Measurements from ENCODE around the gene PLK1.

GRCh38 chr16:23716484-23716883 is 37.8 kb downstream of the PLK1 start:
- TF ChIP-seq CTCF (IDR thresholded peaks at IDR 0.05): no peak
- no peak for TF ChIP-seq POLR2A (IDR thresholded peaks at IDR 0.05)

Measured in testis (tissue), 2 donors.